Left ventricle myocardium inferior (tissue), 1 donor: ENCODE results near the gene PLAGL1. TPM values are rescaled to one million over a fixed set of nuclear protein-coding genes. Genes with fewer than 3 reads are reported as not detected.
A peak's percentile ranks its signal among the peaks of the same experiment; 100 is the strongest.
"Not testable (repeated sequence)": the region's sequence is repeated elsewhere in the genome, so short reads cannot be mapped to it uniquely, and the experiment has no call there.

ENCODE experiments used
- DNase-seq: peaks from one replicate; pipeline ENCODE4 v3.0.0-alpha.2; 2020
- H3K27ac ChIP-seq: fragments of 200-600 bp; replicated peaks from 2 replicates; pipeline ENCODE4 v1.8.0; 2021
- H3K27me3 ChIP-seq: fragments of 200-600 bp; 2 replicates; pipeline ENCODE4 v1.8.0; 2021; ENCODE audit warnings: low read depth
- H3K36me3 ChIP-seq: fragments of 200-600 bp; 2 replicates; pipeline ENCODE4 v1.8.0; 2021
- H3K4me1 ChIP-seq: fragments of 200-600 bp; 2 replicates; pipeline ENCODE4 v1.8.0; 2021
- H3K4me3 ChIP-seq: fragments of 200-600 bp; 2 replicates; pipeline ENCODE4 v1.8.0; 2021; ENCODE audit warnings: mild to moderate bottlenecking, moderate library complexity
- H3K9me3 ChIP-seq: fragments of 200-600 bp; replicated peaks from 2 replicates; pipeline ENCODE4 v1.8.0; 2021
- CTCF ChIP-seq: fragments of 200-600 bp; IDR thresholded peaks from 2 replicates; pipeline ENCODE4 v1.8.0; 2021; ENCODE audit warnings: antibody characterized with exemption, mild to moderate bottlenecking, borderline replicate concordance
- intact Hi-C: fragments of 100-400 bp; cut with micrococcal nuclease; formaldehyde crosslinking; loops from one replicate; pipeline ENCODE4 v1.11.0; 2022
- total RNA-seq: library from RNA; stranded (reverse); fragmentation: NEBNext Ultra II Directional; extraction: Animal tissue kit (Norgen Biotek cat#: 25700); gene quantifications from one replicate; pipeline ENCODE4 v1.2.1, GENCODE V29; 2021
- donor health status: DM: no; HTN: yes; CAD: no; lungs with severe emphysema.

PLAGL1 gene
- total RNA-seq, 1 donor from 2014 or later = 10.5 TPM

GRCh38 chr6:144017166-144018094 is 9.4 kb upstream of the PLAGL1 start:
- Histone ChIP-seq H3K27me3 (peaks cover 10% of the 10 kb centered on the region), H3K9me3 (no peaks in the 10 kb centered on the region), H3K4me3 (no peak overlapping the region), H3K27ac (no peak overlapping the region), H3K4me1 (no peaks in the 10 kb centered on the region), H3K36me3 (no peaks in the 10 kb centered on the region)
- no peak for DNase-seq
- no peak for TF ChIP-seq CTCF
- intact Hi-C loops = loop anchor here (10.0 kb wide), 1 partner anchor 73 kb away; no protein-coding TSS in a partner anchor

DNA sequence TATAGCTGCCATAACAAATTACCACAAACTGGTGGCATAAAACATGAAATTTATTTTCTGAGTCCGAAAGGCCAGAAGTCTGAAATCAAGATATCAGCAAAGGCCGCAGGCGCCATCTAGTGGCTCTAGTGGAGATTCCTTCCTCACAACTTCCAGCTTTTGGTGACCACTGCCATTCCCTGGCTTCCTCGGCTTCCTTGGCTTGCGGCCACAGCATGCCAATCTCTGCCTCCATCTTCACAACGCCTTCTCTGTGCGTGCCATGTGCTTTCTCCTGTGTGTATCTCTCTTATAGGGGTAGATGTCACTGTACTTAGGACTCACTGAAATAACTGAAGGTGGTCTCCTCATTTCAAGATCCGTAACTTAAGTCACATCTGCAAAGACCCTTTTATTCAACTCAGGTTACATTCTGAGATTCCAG is 5.4 kb upstream of the PLAGL1 start:
- peak; percentile 96 for TF ChIP-seq CTCF
- no peaks in the 10 kb centered on the region for H3K36me3 ChIP-seq
- no peak overlapping the region for H3K27ac ChIP-seq
- H3K9me3 ChIP-seq = peaks cover 11% of the 10 kb centered on the region
- intact Hi-C loops = loop anchor here (5.0 to 10.0 kb wide), 2 partner anchors 69 to 436 kb away; no protein-coding TSS in a partner anchor
- no peaks in the 10 kb centered on the region for H3K4me1 ChIP-seq
- H3K4me3 ChIP-seq = no peak overlapping the region
- peak; percentile 73 for DNase-seq
- H3K27me3 ChIP-seq = peaks cover 10% of the 10 kb centered on the region

GRCh38 chr6:144012534-144012933 is 4.5 kb upstream of the PLAGL1 start:
- Histone ChIP-seq H3K27ac (no peak overlapping the region), H3K27me3 (peaks cover 10% of the 10 kb centered on the region), H3K36me3 (no peaks in the 10 kb centered on the region), H3K9me3 (peaks cover 11% of the 10 kb centered on the region), H3K4me3 (no peak overlapping the region), H3K4me1 (no peaks in the 10 kb centered on the region)
- DNase-seq = no peak
- intact Hi-C loops = loop anchor here (5.0 to 10.0 kb wide), 2 partner anchors 68 to 435 kb away; no protein-coding TSS in a partner anchor
- TF ChIP-seq CTCF = no peak

DNA sequence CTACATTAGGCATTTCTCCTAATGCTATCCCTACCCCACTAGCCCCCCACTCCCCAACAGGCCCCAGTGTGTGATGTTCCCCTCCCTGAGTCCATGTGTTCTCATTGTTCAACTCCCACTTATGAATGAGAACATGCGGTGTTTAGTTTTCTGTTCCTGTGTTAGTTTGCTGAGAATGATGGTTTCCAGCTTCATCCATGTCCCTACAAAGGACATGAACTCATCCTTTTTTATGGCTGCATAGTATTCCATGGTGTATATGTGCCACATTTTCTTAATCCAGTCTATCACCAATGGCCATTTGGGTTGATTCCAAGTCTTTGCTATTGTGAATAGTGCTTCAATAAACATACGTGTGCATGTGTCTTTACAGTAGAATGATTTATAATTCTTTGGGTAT is 1.6 kb upstream of the PLAGL1 start:
- not testable (repeated sequence) for H3K27ac ChIP-seq, H3K36me3 ChIP-seq, H3K27me3 ChIP-seq, H3K4me1 ChIP-seq, H3K4me3 ChIP-seq, DNase-seq
- peaks cover 11% of the 10 kb centered on the region for H3K9me3 ChIP-seq
- intact Hi-C loops = loop anchor here (5.0 to 10.0 kb wide), 2 partner anchors 65 to 432 kb away; no protein-coding TSS in a partner anchor

GRCh38 chr6:144008846-144009245 is 787 bp upstream of the PLAGL1 start:
- intact Hi-C loops = no loop called here
- Histone ChIP-seq H3K9me3 (peaks cover 11% of the 10 kb centered on the region), H3K4me3 (peak overlapping the region; percentile 75), H3K27ac (peak overlapping the region; percentile 78), H3K4me1 (no peaks in the 10 kb centered on the region), H3K27me3 (no peaks in the 10 kb centered on the region), H3K36me3 (no peaks in the 10 kb centered on the region)
- no peak for TF ChIP-seq CTCF
- DNase-seq = no peak
